K562 (cell line): ENCODE results near the gene GALNT5. TPM values are rescaled to one million over a fixed set of nuclear protein-coding genes. Genes with fewer than 3 reads are reported as not detected.

Experiments used
- ATF2 ChIP-seq: sonication (generic); formaldehyde crosslinking; IDR thresholded peaks from 2 replicates; pipeline ENCODE4 v1.8.1; 2022; ENCODE audit warnings: missing genetic modification reagents
- FOXO4 ChIP-seq: fragments of 450-650 bp; formaldehyde crosslinking; IDR thresholded peaks from 2 replicates; pipeline ENCODE4 v1.4.0; 2020; ENCODE audit warnings: mild to moderate bottlenecking, moderate library complexity
- HNRNPLL ChIP-seq: fragments of 200-400 bp; formaldehyde crosslinking; IDR thresholded peaks from 2 replicates; pipeline ENCODE4 v1.6.1; 2017; ENCODE audit warnings: low read length, low read depth, mild to moderate bottlenecking; ENCODE audit not compliant: poor library complexity, severe bottlenecking
- HSF4 ChIP-seq: fragments of 250-450 bp; sonication (Bioruptor Pico); IDR thresholded peaks from 2 replicates; pipeline ENCODE4 v2.1.2; 2022; ENCODE audit warnings: mild to moderate bottlenecking, moderate library complexity, borderline replicate concordance
- MAZ ChIP-seq, 2 experiments: fragments of 450-650 bp in 1 of 2; sonication (generic) in 1 of 2; formaldehyde crosslinking; IDR thresholded peaks in 1 of 2; conservative IDR thresholded peaks in 1 of 2; 2 replicates each; pipeline versions ENCODE4 v1.4.0 to v1.5.0; 2020; ENCODE audit warnings: mild to moderate bottlenecking in 1 of 2, missing genetic modification reagents in 1 of 2
- MTA3 ChIP-seq: fragments of 450-650 bp; formaldehyde crosslinking; IDR thresholded peaks from 2 replicates; pipeline ENCODE4 v1.6.1; 2017; ENCODE audit warnings: mild to moderate bottlenecking, borderline replicate concordance
- NBN ChIP-seq: fragments of 450-650 bp; IDR thresholded peaks from 2 replicates; pipeline ENCODE4 v1.6.1; 2016; ENCODE audit warnings: low read depth, mild to moderate bottlenecking
- NKRF ChIP-seq: fragments of 450-650 bp; IDR thresholded peaks from 2 replicates; pipeline ENCODE4 v1.6.1; 2016; ENCODE audit warnings: borderline replicate concordance
- POLR2A ChIP-seq: fragments of 450-650 bp; conservative IDR thresholded peaks from 2 replicates; pipeline ENCODE4 v1.6.1; 2016
- POLR2AphosphoS5 ChIP-seq: IDR thresholded peaks from 2 replicates; pipeline ENCODE4 v1.6.1; 2011; ENCODE audit warnings: mild to moderate bottlenecking, low read depth, low read length, moderate library complexity; ENCODE audit not compliant: control insufficient read depth, insufficient read depth
- RAD51 ChIP-seq: fragments of 450-650 bp; IDR thresholded peaks from 2 replicates; pipeline ENCODE4 v1.7.1; 2016; ENCODE audit warnings: low read depth, mild to moderate bottlenecking, borderline replicate concordance
- RUNX1 ChIP-seq: sonication (generic); IDR thresholded peaks from 2 replicates; pipeline ENCODE4 v1.6.1; 2016; ENCODE audit warnings: antibody characterized with exemption, low read depth
- STAT5A ChIP-seq: IDR thresholded peaks from 2 replicates; pipeline ENCODE4 v1.6.1; 2012; ENCODE audit warnings: low read length, inconsistent platforms, borderline replicate concordance
- TFE3 ChIP-seq: fragments of 450-650 bp; formaldehyde crosslinking; IDR thresholded peaks from 2 replicates; pipeline ENCODE4 v1.4.0; 2020; ENCODE audit warnings: mild to moderate bottlenecking, mixed read lengths
- ZFP30 ChIP-seq: fragments of 250-450 bp; sonication (Bioruptor Pico); IDR thresholded peaks from 2 replicates; pipeline ENCODE4 v1.8.0; 2022; ENCODE audit warnings: moderate library complexity, mild to moderate bottlenecking, inconsistent platforms, borderline replicate concordance
- ZNF165 ChIP-seq: fragments of 250-450 bp; sonication (Bioruptor Pico); IDR thresholded peaks from 2 replicates; pipeline ENCODE4 v1.4.0; 2020; ENCODE audit warnings: borderline replicate concordance
- ZNF740 ChIP-seq, 3 experiments: fragments of 200-800 bp in 1 of 3; sonication (Bioruptor generic) in 1 of 3; sonication (generic) in 1 of 3; formaldehyde crosslinking in 1 of 3; IDR thresholded peaks; 2 replicates each; pipeline versions ENCODE4 v1.6.1 to v1.8.0; 2016 to 2022; ENCODE audit warnings: mild to moderate bottlenecking in 2 of 3, missing compliant biosample characterization in 2 of 3, missing genetic modification characterization in 2 of 3, missing genetic modification reagents in 1 of 3
- ZSCAN29 ChIP-seq: fragments of 450-650 bp; IDR thresholded peaks from 2 replicates; pipeline ENCODE4 v1.6.1; 2017
- polyA plus RNA-seq, 8 experiments: library from polyadenylated mRNA; depleted of rRNA in 4 of 8; stranded (reverse) in 5 of 8; unstranded in 3 of 8; fragments of >200 nt; fragmentation: Nextera tagmentation in 2 of 8; fragmentation: Illumina TruSeq in 1 of 8; extraction: Ambion mirVana in 2 of 8; extraction: Trizol in 1 of 8; gene quantifications; 2 replicates each; pipeline versions ENCODE4 v1.2.1 to v1.2.3, GENCODE V29; 2011 to 2014; ENCODE audit warnings: inconsistent platforms in 1 of 8, missing spikeins in 1 of 8
- total RNA-seq, 7 experiments: library from RNA; depleted of rRNA in 6 of 7; stranded (reverse); fragments of >200 nt in 6 of 7; fragmentation: Illumina TruSeq in 2 of 7; extraction: Trizol in 2 of 7; gene quantifications; 2 replicates each; pipeline versions ENCODE4 v1.2.1 to v1.2.3, GENCODE V29; 2011 to 2021; ENCODE audit warnings: low replicate concordance in 1 of 7

GALNT5 gene
- total and polyA plus RNA-seq, 9 of the 15 experiments (the other 6 are each of a cell fraction or from before 2014, with no cell fraction given) = 21.6 to 73.0 (median 54.7) TPM

GRCh38 chr2:157261199-157261782 is 3.8 kb downstream of the GALNT5 start (continued):
- TF ChIP-seq MAZ (CRISPR knock-in tag; conservative IDR thresholded peaks at IDR 0.05 in 1 of 2, IDR thresholded peaks at IDR 0.05 in 1 of 2) = peak; percentile 53 to 59; a peak in 3 of 4 replicates
- peak; percentile 75 for TF ChIP-seq RAD51
- no peak for TF ChIP-seq ZFP30 (CRISPR knock-in tag)
- TF ChIP-seq HSF4 = no peak
- peak; percentile 90 for TF ChIP-seq STAT5A
- TF ChIP-seq NBN = peak; percentile 96; the same call in 1 of the 2 replicates
- TF ChIP-seq FOXO4 (CRISPR knock-in tag) = no peak
- peak; percentile 79; the same call in 1 of the 2 replicates for TF ChIP-seq NKRF
- TF ChIP-seq ZSCAN29 = no peak
- TF ChIP-seq POLR2AphosphoS5 = peak; percentile 90
- peak; percentile 21; the same call in 1 of the 2 replicates for TF ChIP-seq TFE3 (CRISPR knock-in tag)
- peak; percentile 90 for TF ChIP-seq POLR2A
- peak; percentile 88; the same call in 1 of the 2 replicates for TF ChIP-seq MTA3
- TF ChIP-seq ZNF165 (CRISPR knock-in tag) = no peak
- TF ChIP-seq HNRNPLL = peak; percentile 23
- no peak for TF ChIP-seq ATF2 (CRISPR knock-in tag)
- TF ChIP-seq RUNX1 = peak; percentile 83
- peak; percentile 89 for TF ChIP-seq ZNF740 (CRISPR knock-in tag; IDR thresholded peaks at IDR 0.05)
- TF ChIP-seq ZNF740 (tag; IDR thresholded peaks at IDR 0.05) = peak in 1 of 2 experiments; percentile 74; a peak in 1 of 4 replicates
